Heart right ventricle (tissue), 16 donors: ENCODE data around the gene JSRP1. TPM values are rescaled to one million over a fixed set of nuclear protein-coding genes. Genes with fewer than 3 reads are reported as not detected.
A peak's percentile ranks its signal among the peaks of the same experiment; 100 is the strongest.

ENCODE experiments used
- ATAC-seq, 8 donors: fragments of 200-7000 bp; cut with Tn5 transposase; one replicate each; pipeline ENCODE4 v1.9.1; 2020; ENCODE audit warnings: mild to moderate bottlenecking in 8 of 8, moderate library complexity in 8 of 8, moderate number of reproducible peaks in 1 of 8
- DNase-seq, 2 donors: peaks; one replicate each; pipeline ENCODE4 v3.0.0-alpha.2; 2020
- H3K27ac ChIP-seq, 10 donors: fragments of 200-600 bp; sonication (generic) in 2 of 10; one replicate each; pipeline versions ENCODE4 v1.5.0 to v1.8.0; 2020 to 2022; ENCODE audit warnings: mild to moderate bottlenecking in 3 of 10
- H3K27me3 ChIP-seq, 7 donors: fragments of 200-600 bp; one replicate each; pipeline ENCODE4 v1.8.0; 2021 to 2022; ENCODE audit warnings: mild to moderate bottlenecking in 2 of 7
- H3K36me3 ChIP-seq, 9 donors: fragments of 200-600 bp; sonication (generic) in 1 of 9; one replicate each; pipeline versions ENCODE4 v1.5.0 to v1.8.0; 2020 to 2022; ENCODE audit warnings: mild to moderate bottlenecking in 2 of 9
- H3K4me1 ChIP-seq, 9 donors: fragments of 200-600 bp; sonication (generic) in 1 of 9; one replicate each; pipeline versions ENCODE4 v1.5.0 to v1.8.0; 2020 to 2022; ENCODE audit warnings: mild to moderate bottlenecking in 4 of 9
- H3K4me3 ChIP-seq, 10 donors: fragments of 200-600 bp; sonication (generic) in 2 of 10; one replicate each; pipeline versions ENCODE4 v1.5.0 to v1.8.0; 2020 to 2022; ENCODE audit warnings: mild to moderate bottlenecking in 7 of 10, moderate library complexity in 2 of 10
- H3K9me3 ChIP-seq, 11 donors: fragments of 200-600 bp in 10 of 11; sonication (generic) in 2 of 11; one replicate each; pipeline versions ENCODE4 v1.5.0 to v1.8.0; 2013 to 2022; ENCODE audit warnings: mild to moderate bottlenecking in 2 of 11, control low read depth in 1 of 11, moderate library complexity in 1 of 11
- WGBS, 2 donors: extraction: QIAGEN DNeasy Blood & Tissue Kit; methylation state at CpG; one replicate each; pipeline ENCODE4 v1.1.7; 2013; ENCODE audit warnings: inconsistent platforms in 1 of 2; 5-methylcytosine and 5-hydroxymethylcytosine counted together
- intact Hi-C, 10 donors: fragments of 100-400 bp; cut with DNase I; formaldehyde crosslinking; loops; one replicate each; pipeline versions ENCODE4 v1.11.1 to v1.14.2; 2022
- polyA plus RNA-seq, 2 donors: library from polyadenylated mRNA; stranded (reverse); fragments of 200-250 nt; gene quantifications; one replicate each; pipeline ENCODE4 v1.2.3, GENCODE V29; 2013
- total RNA-seq, 10 donors: library from RNA; stranded (reverse); fragmentation: NEBNext Ultra II Directional in 3 of 10; extraction: Animal tissue kit (Norgen Biotek cat#: 25700) in 3 of 10; gene quantifications; one replicate each; pipeline versions ENCODE4 v1.2.1 to v1.2.4, GENCODE V29; 2021 to 2023
- TF ChIP-seq, protein P1 (sequence below), 9 donors: fragments of 200-600 bp; sonication (generic) in 2 of 9; IDR thresholded peaks; one replicate each; pipeline versions ENCODE4 v1.5.0 to v1.8.0; 2021 to 2022; ENCODE audit warnings: antibody characterized with exemption in 9 of 9, mild to moderate bottlenecking in 5 of 9, moderate library complexity in 1 of 9
- donor health status: Arrhythmogenic right ventricular cardiomyopathy.
- donor health status: ischemic (EF 13 %, LVEDD 7.1; RV severe dilation, severe dysfunction).
- donor health status: healthy with polysubstance abuse.
- donor health status: DM: no; HTN: yes; CAD: no.
- donor health status: DM: no; HTN: no; CAD: no.
- donor health status: ischemic (EF 25% LVEDD 6.9; RV normal size, moderate dysfunction).
- donor health status: ischemic (EF 25% LVEDD 5.7; RV mildly dilated, moderate dysfunction).
- donor health status: healthy.
- donor health status: DM: yes; HTN: yes; CAD: no.
- donor health status: Ischemic cardiomyopathy.
- donor health status: ischemic (EF 35%, LVEDD 5.7; RV mildly dilated, moderate dysfunction).
- donor health status: nonischemic (EF 11% LVEDD 7.7; RV severe dilation, severe dysfunction).
- donor health status: DM: yes; HTN: yes; CAD: no.
- donor health status: PGD.
- donor health status: ischemic (EF 29% LVEDD 5.4; RV normal size, mild dysfunction).
- donor health status: nonischemic (EF 23%, LVEDD 6.1; RV moderate dilation, normal function).

Gene JSRP1
- total and polyA plus RNA-seq, 12 donors, result 0.29 to 0.72 (median 0.38) TPM; not detected in 8

GRCh38 chr19:2291185-2291751 lies 35.1 kb upstream of the JSRP1 start:
- Histone ChIP-seq H3K4me1 (peaks cover 21 to 62% (median 35%) of the 10 kb centered on the region in 9 donors), H3K36me3 (no peaks in the 10 kb centered on the region), H3K27me3 (peaks cover 25 to 78% (median 65%) of the 10 kb centered on the region in 7 donors), H3K9me3 (no peaks in the 10 kb centered on the region), H3K4me3 (peak overlapping the region in 9 of 10 donors; percentile 10 to 63 (median 42)), H3K27ac (peak overlapping the region in 1 of 10 donors; percentile 91)
- whole genome bisulfite sequencing, 2 donors, result 5 to 6% methylated on average over 63 to 67 of the region's 67 CpGs
- no peak for ATAC-seq
- DNase-seq, result no peak
- TF ChIP-seq, protein P1, sequence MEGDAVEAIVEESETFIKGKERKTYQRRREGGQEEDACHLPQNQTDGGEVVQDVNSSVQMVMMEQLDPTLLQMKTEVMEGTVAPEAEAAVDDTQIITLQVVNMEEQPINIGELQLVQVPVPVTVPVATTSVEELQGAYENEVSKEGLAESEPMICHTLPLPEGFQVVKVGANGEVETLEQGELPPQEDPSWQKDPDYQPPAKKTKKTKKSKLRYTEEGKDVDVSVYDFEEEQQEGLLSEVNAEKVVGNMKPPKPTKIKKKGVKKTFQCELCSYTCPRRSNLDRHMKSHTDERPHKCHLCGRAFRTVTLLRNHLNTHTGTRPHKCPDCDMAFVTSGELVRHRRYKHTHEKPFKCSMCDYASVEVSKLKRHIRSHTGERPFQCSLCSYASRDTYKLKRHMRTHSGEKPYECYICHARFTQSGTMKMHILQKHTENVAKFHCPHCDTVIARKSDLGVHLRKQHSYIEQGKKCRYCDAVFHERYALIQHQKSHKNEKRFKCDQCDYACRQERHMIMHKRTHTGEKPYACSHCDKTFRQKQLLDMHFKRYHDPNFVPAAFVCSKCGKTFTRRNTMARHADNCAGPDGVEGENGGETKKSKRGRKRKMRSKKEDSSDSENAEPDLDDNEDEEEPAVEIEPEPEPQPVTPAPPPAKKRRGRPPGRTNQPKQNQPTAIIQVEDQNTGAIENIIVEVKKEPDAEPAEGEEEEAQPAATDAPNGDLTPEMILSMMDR (IDR thresholded peaks at IDR 0.05), result no peak
- intact Hi-C loops, result no loop called here

DNA sequence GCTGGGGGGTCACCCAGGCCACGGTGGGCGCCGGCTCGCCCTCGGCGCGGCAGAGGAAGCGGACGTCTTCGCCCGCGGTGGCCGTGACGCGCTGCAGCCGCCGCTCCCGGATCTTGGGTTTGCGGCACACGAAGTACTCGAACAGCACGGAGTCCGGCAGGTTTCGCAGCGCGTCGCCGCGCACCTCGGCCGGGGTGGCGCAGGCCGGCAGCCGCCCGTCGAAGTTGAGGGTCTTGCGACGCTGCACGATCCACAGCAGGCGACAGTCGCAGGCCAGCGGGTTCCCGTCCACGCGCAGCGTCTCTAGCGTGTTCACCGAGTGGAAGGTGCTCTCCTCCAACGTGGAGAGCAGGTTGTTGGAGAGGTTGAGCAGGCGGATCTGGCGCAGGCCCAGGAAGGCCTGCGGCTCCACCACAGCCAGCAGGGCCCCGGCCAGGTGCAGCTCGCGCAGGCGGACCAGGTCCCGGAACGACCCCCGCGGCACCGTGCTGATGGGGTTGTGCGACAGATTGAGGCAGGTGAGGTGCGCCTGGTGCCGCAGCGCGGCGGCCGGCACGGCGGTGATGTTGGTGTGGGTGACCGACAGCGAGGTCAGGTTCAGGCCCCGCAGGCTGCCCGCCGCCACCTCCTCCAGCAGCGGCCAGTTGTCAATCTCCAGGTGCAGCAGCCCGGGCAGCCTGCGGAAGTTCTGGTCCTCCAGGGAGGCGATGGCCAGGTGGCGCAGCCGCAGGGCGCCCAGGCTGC lies 34.4 kb upstream of the JSRP1 start:
- no peak for DNase-seq
- ATAC-seq, result peak in 1 of 8 donors; percentile 2
- WGBS, 2 donors, result 2 to 3% methylated on average over 79 to 82 of the region's 82 CpGs
- intact Hi-C loops, result no loop called here
- Histone ChIP-seq H3K27me3 (peaks cover 25 to 81% (median 62%) of the 10 kb centered on the region in 7 donors), H3K4me3 (peak overlapping the region; percentile 10 to 63 (median 40)), H3K4me1 (peaks cover 21 to 62% (median 35%) of the 10 kb centered on the region in 9 donors), H3K9me3 (no peaks in the 10 kb centered on the region), H3K36me3 (no peaks in the 10 kb centered on the region), H3K27ac (peak overlapping the region in 3 of 10 donors; percentile 36 to 91 (median 48))
- TF ChIP-seq, protein P1 (IDR thresholded peaks at IDR 0.05), result no peak

GRCh38 chr19:2289714-2290435 lies 33.7 kb upstream of the JSRP1 start:
- H3K4me3 ChIP-seq, result peak overlapping the region; percentile 10 to 63 (median 40)
- H3K4me1 ChIP-seq, result peaks cover 21 to 55% (median 32%) of the 10 kb centered on the region in 9 donors
- no peaks in the 10 kb centered on the region for H3K36me3 ChIP-seq
- peaks cover 25 to 85% (median 62%) of the 10 kb centered on the region in 7 donors for H3K27me3 ChIP-seq
- ATAC-seq (peak in 5 of 8 donors; percentile 22 to 58 (median 34)), DNase-seq (no peak)
- H3K9me3 ChIP-seq, result no peaks in the 10 kb centered on the region
- TF ChIP-seq, protein P1 (IDR thresholded peaks at IDR 0.05), result no peak
- peak overlapping the region in 4 of 10 donors; percentile 36 to 91 (median 42) for H3K27ac ChIP-seq
- 0 to 1% methylated on average over 55 to 73 of the region's 74 CpGs for WGBS, 2 donors
- intact Hi-C loops, result loop anchor here in 2 of 10 donors (10.0 kb wide), 2 partner anchors 95 to 105 kb away; no protein-coding TSS in a partner anchor
